ENCODE data around the gene CCR5.

CCR5 gene

GRCh38 chr3:46358466-46358865 lies 12.3 kb upstream of the CCR5 start:
- Histone ChIP-seq H3K27me3 (ENCODE audit: control insufficient read depth in 2 of 2, insufficient read depth in 2 of 2, low read length in 2 of 2) (no peaks in the 10 kb centered on the region), H3K9ac (ENCODE audit: low read depth in 1 of 2, low read length in 2 of 2) (no peak overlapping the region), H3K4me1 (ENCODE audit: control insufficient read depth in 2 of 2, insufficient read depth in 2 of 2, low read length in 2 of 2) (peaks cover 0 to 2% of the 10 kb centered on the region in 2 donors), H3K36me3 (ENCODE audit: control insufficient read depth in 2 of 2, insufficient read depth in 2 of 2, low read length in 2 of 2) (no peaks in the 10 kb centered on the region), H3K4me3 (ENCODE audit: low read length in 2 of 2) (no peak overlapping the region), H3K9me3 (ENCODE audit: control insufficient read depth in 2 of 2, low read length in 2 of 2) (no peaks in the 10 kb centered on the region), H3K27ac (ENCODE audit: low read depth in 2 of 2, low read length in 2 of 2) (no peak overlapping the region)

- peak overlapping the region in 1 of 2 donors; percentile 11 for H3K9ac ChIP-seq (ENCODE audit: low read depth in 1 of 2, low read length in 2 of 2)
- peaks cover 0 to 2% of the 10 kb centered on the region in 2 donors for H3K4me1 ChIP-seq (ENCODE audit: control insufficient read depth in 2 of 2, insufficient read depth in 2 of 2, low read length in 2 of 2)
- H3K27me3 ChIP-seq (ENCODE audit: control insufficient read depth in 2 of 2, insufficient read depth in 2 of 2, low read length in 2 of 2), result no peaks in the 10 kb centered on the region
- no peaks in the 10 kb centered on the region for H3K36me3 ChIP-seq (ENCODE audit: control insufficient read depth in 2 of 2, insufficient read depth in 2 of 2, low read length in 2 of 2)
- H3K9me3 ChIP-seq (ENCODE audit: control insufficient read depth in 2 of 2, low read length in 2 of 2), result no peaks in the 10 kb centered on the region
- H3K4me3 ChIP-seq (ENCODE audit: low read length in 2 of 2), result no peak overlapping the region
- peak overlapping the region in 1 of 2 donors; percentile 53 for H3K27ac ChIP-seq (ENCODE audit: low read depth in 2 of 2, low read length in 2 of 2)
Measured at GRCh38 chr3:46359733-46360493, 10.8 kb upstream of the CCR5 start.

DNA sequence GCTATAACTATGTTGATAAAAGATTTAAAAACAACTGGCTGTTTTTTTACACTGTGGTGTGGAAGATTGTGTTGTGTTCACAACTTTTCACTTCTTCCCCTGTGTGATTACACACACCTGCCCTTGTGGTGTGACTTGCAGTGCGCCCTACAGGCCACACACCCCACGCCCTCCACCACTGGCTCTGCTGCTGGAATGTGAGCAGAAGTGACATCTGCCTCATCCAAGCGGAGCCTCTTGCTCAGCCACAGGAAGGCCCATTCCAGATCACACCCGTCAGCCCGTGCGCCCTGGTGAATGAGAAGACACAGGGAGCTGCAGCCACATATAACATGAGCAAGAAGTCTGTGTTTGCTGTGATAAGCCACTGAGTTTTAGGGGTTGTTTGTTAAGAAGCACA lies 9.8 kb upstream of the CCR5 start:
- Histone ChIP-seq H3K27ac (ENCODE audit: low read depth in 2 of 2, low read length in 2 of 2) (no peak overlapping the region), H3K4me3 (ENCODE audit: low read length in 2 of 2) (no peak overlapping the region), H3K4me1 (ENCODE audit: control insufficient read depth in 2 of 2, insufficient read depth in 2 of 2, low read length in 2 of 2) (peaks cover 0 to 2% of the 10 kb centered on the region in 2 donors)

GRCh38 chr3:46361408-46362283 lies 9.1 kb upstream of the CCR5 start:
- H3K27ac ChIP-seq (ENCODE audit: low read depth in 2 of 2, low read length in 2 of 2), result peak overlapping the region in 1 of 2 donors; percentile 3
- no peaks in the 10 kb centered on the region for H3K36me3 ChIP-seq (ENCODE audit: control insufficient read depth in 2 of 2, insufficient read depth in 2 of 2, low read length in 2 of 2)
- H3K9me3 ChIP-seq (ENCODE audit: control insufficient read depth in 2 of 2, low read length in 2 of 2), result no peaks in the 10 kb centered on the region
- H3K4me3 ChIP-seq (ENCODE audit: low read length in 2 of 2), result no peak overlapping the region
- no peaks in the 10 kb centered on the region for H3K27me3 ChIP-seq (ENCODE audit: control insufficient read depth in 2 of 2, insufficient read depth in 2 of 2, low read length in 2 of 2)
- H3K9ac ChIP-seq (ENCODE audit: low read depth in 1 of 2, low read length in 2 of 2), result peak overlapping the region in 1 of 2 donors; percentile 7
- H3K4me1 ChIP-seq (ENCODE audit: control insufficient read depth in 2 of 2, insufficient read depth in 2 of 2, low read length in 2 of 2), result peaks cover 0 to 2% of the 10 kb centered on the region in 2 donors

More for the DNA sequence above, 9.8 kb upstream of the CCR5 start:
- Histone ChIP-seq H3K36me3 (ENCODE audit: control insufficient read depth in 2 of 2, insufficient read depth in 2 of 2, low read length in 2 of 2) (no peaks in the 10 kb centered on the region), H3K9me3 (ENCODE audit: control insufficient read depth in 2 of 2, low read length in 2 of 2) (no peaks in the 10 kb centered on the region), H3K9ac (ENCODE audit: low read depth in 1 of 2, low read length in 2 of 2) (no peak overlapping the region), H3K27me3 (ENCODE audit: control insufficient read depth in 2 of 2, insufficient read depth in 2 of 2, low read length in 2 of 2) (no peaks in the 10 kb centered on the region)

- H3K27ac ChIP-seq (ENCODE audit: low read depth in 2 of 2, low read length in 2 of 2), result no peak overlapping the region
- H3K9ac ChIP-seq (ENCODE audit: low read depth in 1 of 2, low read length in 2 of 2), result no peak overlapping the region
- no peaks in the 10 kb centered on the region for H3K9me3 ChIP-seq (ENCODE audit: control insufficient read depth in 2 of 2, low read length in 2 of 2)
- H3K4me3 ChIP-seq (ENCODE audit: low read length in 2 of 2), result no peak overlapping the region
- H3K36me3 ChIP-seq (ENCODE audit: control insufficient read depth in 2 of 2, insufficient read depth in 2 of 2, low read length in 2 of 2), result no peaks in the 10 kb centered on the region
- peaks cover 0 to 9% of the 10 kb centered on the region in 2 donors for H3K4me1 ChIP-seq (ENCODE audit: control insufficient read depth in 2 of 2, insufficient read depth in 2 of 2, low read length in 2 of 2)
- no peaks in the 10 kb centered on the region for H3K27me3 ChIP-seq (ENCODE audit: control insufficient read depth in 2 of 2, insufficient read depth in 2 of 2, low read length in 2 of 2)
Measured at GRCh38 chr3:46365041-46365440, 5.7 kb upstream of the CCR5 start.

DNA sequence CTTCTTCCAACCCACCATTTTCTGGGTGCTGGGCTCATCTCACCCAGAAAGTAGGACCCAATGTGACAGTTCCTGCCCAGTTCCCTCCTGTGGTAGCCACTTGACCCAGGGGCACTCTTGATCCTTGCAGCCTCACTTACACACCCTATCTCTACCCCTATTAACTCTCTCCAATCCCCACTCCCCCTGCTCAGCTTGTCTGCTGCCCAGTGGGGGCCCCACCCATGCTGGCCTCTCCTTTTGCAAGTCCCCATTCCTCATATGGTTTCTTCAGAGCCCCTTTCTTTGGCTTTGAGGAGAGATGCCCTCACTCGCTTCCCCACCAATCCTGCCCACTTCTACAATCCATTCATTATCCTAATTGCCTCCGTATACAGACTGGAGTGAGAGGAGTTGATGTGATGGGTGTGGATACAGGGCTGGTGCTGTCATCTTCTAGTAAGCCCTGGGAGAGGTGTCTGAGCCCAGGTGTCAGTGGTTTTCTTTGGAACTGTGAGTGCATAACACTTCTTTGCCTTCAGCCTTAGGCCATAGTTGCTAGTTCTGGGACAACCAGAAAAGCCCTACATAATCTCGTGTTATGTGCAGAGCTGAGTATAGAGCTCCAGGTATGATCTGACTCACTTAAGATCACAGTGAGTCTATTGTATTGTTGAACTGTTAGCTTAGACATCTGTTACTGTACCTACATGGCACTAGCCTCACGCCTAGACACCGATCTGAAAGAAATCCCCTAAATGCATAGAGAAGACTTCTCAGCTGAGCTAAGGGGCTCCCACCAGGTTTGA lies 4.8 kb upstream of the CCR5 start:
- H3K4me1 ChIP-seq (ENCODE audit: control insufficient read depth in 2 of 2, insufficient read depth in 2 of 2, low read length in 2 of 2), result peaks cover 0 to 9% of the 10 kb centered on the region in 2 donors
- H3K4me3 ChIP-seq (ENCODE audit: low read length in 2 of 2), result no peak overlapping the region
- H3K9me3 ChIP-seq (ENCODE audit: control insufficient read depth in 2 of 2, low read length in 2 of 2), result no peaks in the 10 kb centered on the region
- H3K27me3 ChIP-seq (ENCODE audit: control insufficient read depth in 2 of 2, insufficient read depth in 2 of 2, low read length in 2 of 2), result no peaks in the 10 kb centered on the region
- no peak overlapping the region for H3K27ac ChIP-seq (ENCODE audit: low read depth in 2 of 2, low read length in 2 of 2)
- no peaks in the 10 kb centered on the region for H3K36me3 ChIP-seq (ENCODE audit: control insufficient read depth in 2 of 2, insufficient read depth in 2 of 2, low read length in 2 of 2)
- H3K9ac ChIP-seq (ENCODE audit: low read depth in 1 of 2, low read length in 2 of 2), result no peak overlapping the region

DNA sequence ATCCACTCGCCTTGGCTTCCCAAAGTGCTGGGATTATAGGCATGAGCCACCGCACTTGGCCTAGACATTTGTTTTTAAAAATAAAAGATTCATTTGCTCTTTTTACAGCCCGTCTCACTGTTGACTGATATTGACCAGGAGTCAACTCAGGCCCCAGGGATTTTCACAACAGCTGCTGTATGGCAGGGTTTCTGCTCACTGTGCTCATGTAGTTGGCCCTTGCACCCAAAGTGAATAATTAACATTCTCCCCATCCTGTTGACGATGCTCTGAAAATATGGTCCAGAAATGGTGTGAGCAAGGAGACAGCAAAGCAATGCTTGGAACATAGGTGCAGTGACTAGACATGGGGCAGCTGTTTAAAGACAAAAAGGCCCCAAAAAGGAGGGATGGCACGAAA lies 2.9 kb upstream of the CCR5 start:
- Histone ChIP-seq H3K9me3 (ENCODE audit: control insufficient read depth in 2 of 2, low read length in 2 of 2) (no peaks in the 10 kb centered on the region), H3K4me3 (ENCODE audit: low read length in 2 of 2) (no peak overlapping the region), H3K36me3 (ENCODE audit: control insufficient read depth in 2 of 2, insufficient read depth in 2 of 2, low read length in 2 of 2) (no peaks in the 10 kb centered on the region), H3K4me1 (ENCODE audit: control insufficient read depth in 2 of 2, insufficient read depth in 2 of 2, low read length in 2 of 2) (peaks cover 0 to 6% of the 10 kb centered on the region in 2 donors), H3K27me3 (ENCODE audit: control insufficient read depth in 2 of 2, insufficient read depth in 2 of 2, low read length in 2 of 2) (no peaks in the 10 kb centered on the region), H3K27ac (ENCODE audit: low read depth in 2 of 2, low read length in 2 of 2) (peak overlapping the region in 1 of 2 donors; percentile 19), H3K9ac (ENCODE audit: low read depth in 1 of 2, low read length in 2 of 2) (peak overlapping the region in 1 of 2 donors; percentile 8)

- Histone ChIP-seq H3K9ac (ENCODE audit: low read depth in 1 of 2, low read length in 2 of 2) (peak overlapping the region in 1 of 2 donors; percentile 26), H3K4me1 (ENCODE audit: control insufficient read depth in 2 of 2, insufficient read depth in 2 of 2, low read length in 2 of 2) (peaks cover 0 to 6% of the 10 kb centered on the region in 2 donors), H3K36me3 (ENCODE audit: control insufficient read depth in 2 of 2, insufficient read depth in 2 of 2, low read length in 2 of 2) (no peaks in the 10 kb centered on the region), H3K9me3 (ENCODE audit: control insufficient read depth in 2 of 2, low read length in 2 of 2) (no peaks in the 10 kb centered on the region), H3K27ac (ENCODE audit: low read depth in 2 of 2, low read length in 2 of 2) (peak overlapping the region in 1 of 2 donors; percentile 19), H3K4me3 (ENCODE audit: low read length in 2 of 2) (no peak overlapping the region), H3K27me3 (ENCODE audit: control insufficient read depth in 2 of 2, insufficient read depth in 2 of 2, low read length in 2 of 2) (no peaks in the 10 kb centered on the region)
Measured at GRCh38 chr3:46368569-46368968, 2.2 kb upstream of the CCR5 start.

GRCh38 chr3:46369151-46369550 lies 1.6 kb upstream of the CCR5 start:
- no peak overlapping the region for H3K9ac ChIP-seq (ENCODE audit: low read depth in 1 of 2, low read length in 2 of 2)
- no peak overlapping the region for H3K4me3 ChIP-seq (ENCODE audit: low read length in 2 of 2)
- peak overlapping the region in 1 of 2 donors; percentile 43 for H3K27ac ChIP-seq (ENCODE audit: low read depth in 2 of 2, low read length in 2 of 2)

More at GRCh38 chr3:46369151-46369550, 1.6 kb upstream of the CCR5 start:
- H3K4me1 ChIP-seq (ENCODE audit: control insufficient read depth in 2 of 2, insufficient read depth in 2 of 2, low read length in 2 of 2), result peaks cover 0 to 6% of the 10 kb centered on the region in 2 donors
- no peaks in the 10 kb centered on the region for H3K9me3 ChIP-seq (ENCODE audit: control insufficient read depth in 2 of 2, low read length in 2 of 2)
- H3K27me3 ChIP-seq (ENCODE audit: control insufficient read depth in 2 of 2, insufficient read depth in 2 of 2, low read length in 2 of 2), result no peaks in the 10 kb centered on the region
- H3K36me3 ChIP-seq (ENCODE audit: control insufficient read depth in 2 of 2, insufficient read depth in 2 of 2, low read length in 2 of 2), result no peaks in the 10 kb centered on the region
